ENCODE data around the gene STRADB. TPM values are rescaled to one million over a fixed set of nuclear protein-coding genes. Genes with fewer than 3 reads are reported as not detected.

The STRADB gene
- total RNA-seq, 1 donor, result 43.1 TPM

GRCh38 chr2:201458381-201458780, 6.8 kb downstream of the STRADB start:
- no peaks in the 10 kb centered on the region for H3K9me3 ChIP-seq (ENCODE audit: low read depth, low read length)
- no peak for TF ChIP-seq CTCF (IDR thresholded peaks at IDR 0.05; ENCODE audit: extremely low read depth, low read depth, low read length)
- H3K79me2 ChIP-seq (ENCODE audit: insufficient read depth, low read length), result peaks cover 6% of the 10 kb centered on the region
- no peaks in the 10 kb centered on the region for H3K27me3 ChIP-seq (ENCODE audit: insufficient read depth, low read length)
- H4K20me1 ChIP-seq (ENCODE audit: insufficient read depth, low read length), result no peaks in the 10 kb centered on the region
- no peak for DNase-seq (ENCODE audit: insufficient read length, low spot score, missing footprints)
- H2AFZ ChIP-seq (ENCODE audit: low read length), result no peak overlapping the region
- no peak overlapping the region for H3K27ac ChIP-seq (ENCODE audit: low read depth, low read length)
- no peak overlapping the region for H3K4me3 ChIP-seq (ENCODE audit: insufficient read depth, low read length)
- H3K4me1 ChIP-seq (ENCODE audit: insufficient read depth, low read length), result no peaks in the 10 kb centered on the region
- H3K36me3 ChIP-seq (ENCODE audit: insufficient read depth, low read length), result peaks cover 40% of the 10 kb centered on the region
- no peak overlapping the region for H3K4me2 ChIP-seq (ENCODE audit: insufficient read depth, low read length)

GRCh38 chr2:201460532-201460931, 9.0 kb downstream of the STRADB start:
- H3K4me2 ChIP-seq (ENCODE audit: insufficient read depth, low read length), result no peak overlapping the region
- peaks cover 5% of the 10 kb centered on the region for H3K4me1 ChIP-seq (ENCODE audit: insufficient read depth, low read length)
- H3K4me3 ChIP-seq (ENCODE audit: insufficient read depth, low read length), result no peak overlapping the region
- no peak for DNase-seq (ENCODE audit: insufficient read length, low spot score, missing footprints)
- no peak overlapping the region for H2AFZ ChIP-seq (ENCODE audit: low read length)
- H3K79me2 ChIP-seq (ENCODE audit: insufficient read depth, low read length), result no peaks in the 10 kb centered on the region
- no peaks in the 10 kb centered on the region for H3K27me3 ChIP-seq (ENCODE audit: insufficient read depth, low read length)
- no peaks in the 10 kb centered on the region for H4K20me1 ChIP-seq (ENCODE audit: insufficient read depth, low read length)
- peaks cover 45% of the 10 kb centered on the region for H3K36me3 ChIP-seq (ENCODE audit: insufficient read depth, low read length)
- H3K27ac ChIP-seq (ENCODE audit: low read depth, low read length), result no peak overlapping the region
- no peak for TF ChIP-seq CTCF (IDR thresholded peaks at IDR 0.05; ENCODE audit: extremely low read depth, low read depth, low read length)
- no peaks in the 10 kb centered on the region for H3K9me3 ChIP-seq (ENCODE audit: low read depth, low read length)

- DNase-seq (ENCODE audit: insufficient read length, low spot score, missing footprints), result no peak
- Histone ChIP-seq H3K9me3 (ENCODE audit: low read depth, low read length) (no peaks in the 10 kb centered on the region), H3K4me1 (ENCODE audit: insufficient read depth, low read length) (peaks cover 31% of the 10 kb centered on the region), H3K27ac (ENCODE audit: low read depth, low read length) (no peak overlapping the region), H3K4me2 (ENCODE audit: insufficient read depth, low read length) (no peak overlapping the region), H3K79me2 (ENCODE audit: insufficient read depth, low read length) (no peaks in the 10 kb centered on the region), H2AFZ (ENCODE audit: low read length) (no peak overlapping the region), H4K20me1 (ENCODE audit: insufficient read depth, low read length) (no peaks in the 10 kb centered on the region), H3K27me3 (ENCODE audit: insufficient read depth, low read length) (no peaks in the 10 kb centered on the region), H3K36me3 (ENCODE audit: insufficient read depth, low read length) (peaks cover 31% of the 10 kb centered on the region), H3K4me3 (ENCODE audit: insufficient read depth, low read length) (no peak overlapping the region)
- TF ChIP-seq CTCF (IDR thresholded peaks at IDR 0.05; ENCODE audit: extremely low read depth, low read depth, low read length), result no peak
Measured at GRCh38 chr2:201464547-201464946, 13.0 kb downstream of the STRADB start.

- Histone ChIP-seq H3K4me1 (ENCODE audit: insufficient read depth, low read length) (peaks cover 31% of the 10 kb centered on the region), H3K9me3 (ENCODE audit: low read depth, low read length) (no peaks in the 10 kb centered on the region), H3K4me2 (ENCODE audit: insufficient read depth, low read length) (peak overlapping the region; percentile 59), H3K79me2 (ENCODE audit: insufficient read depth, low read length) (no peaks in the 10 kb centered on the region), H3K27me3 (ENCODE audit: insufficient read depth, low read length) (no peaks in the 10 kb centered on the region), H3K4me3 (ENCODE audit: insufficient read depth, low read length) (no peak overlapping the region), H3K36me3 (ENCODE audit: insufficient read depth, low read length) (peaks cover 24% of the 10 kb centered on the region), H4K20me1 (ENCODE audit: insufficient read depth, low read length) (no peaks in the 10 kb centered on the region), H2AFZ (ENCODE audit: low read length) (peak overlapping the region; percentile 40), H3K27ac (ENCODE audit: low read depth, low read length) (peak overlapping the region; percentile 77)
- no peak for TF ChIP-seq CTCF (IDR thresholded peaks at IDR 0.05; ENCODE audit: extremely low read depth, low read depth, low read length)
- DNase-seq (ENCODE audit: insufficient read length, low spot score, missing footprints), result peak; percentile 45
Measured at GRCh38 chr2:201465524-201465971, 14.0 kb downstream of the STRADB start.

Measured in osteoblast (primary cell).